ENCODE data around the gene EIF2D. TPM values are rescaled to one million over a fixed set of nuclear protein-coding genes. Genes with fewer than 3 reads are reported as not detected.

Gene EIF2D
- polyA plus RNA-seq, 2 of the 4 experiments (the other 2 are of a cell fraction): 31.8 to 63.2 TPM

- H3K4me2 ChIP-seq: no peak overlapping the region
- ChIA-PET CTCF (interaction anchor here (0.9 to 19.9 kb wide), 7 partner anchors 13 to 182 kb away, joined by 3 to 452 read pairs (median 4); partner anchors contain the start of genes DYRK3 and EIF2D), POLR2A (interaction anchor here (0.7 kb wide), 1 partner anchor 26 kb away, joined by 4 read pairs; the partner anchor contains the start of gene DYRK3)
- WGBS (ENCODE audit: missing lambda C conversion rate): 71% methylated on average over 11 of the region's 11 CpGs
- DNase-seq (ENCODE audit: low read depth in 1 of 2, low spot score in 1 of 2) (no peak), ATAC-seq (no peak), FAIRE-seq (no peak)
- H3K9me3 ChIP-seq: no peaks in the 10 kb centered on the region
- no peak overlapping the region for H3K4me3 ChIP-seq
- TF ChIP-seq REST (IDR thresholded peaks at IDR 0.05): no peak
- no peak for TF ChIP-seq CEBPB (IDR thresholded peaks at IDR 0.05)
- no peak for TF ChIP-seq RCOR1 (IDR thresholded peaks at IDR 0.05; ENCODE audit: low read depth, low read length)
- no peak for TF ChIP-seq HOXA7 (CRISPR knock-in tag; IDR thresholded peaks at IDR 0.05)
- no peak for TF ChIP-seq HEYL (CRISPR knock-in tag; IDR thresholded peaks at IDR 0.05)
- TF ChIP-seq ZFP36 (IDR thresholded peaks at IDR 0.05; ENCODE audit: borderline replicate concordance, partially characterized antibody): no peak
- no peak for TF ChIP-seq ELK1 (IDR thresholded peaks at IDR 0.05; ENCODE audit: low read depth, low read length)
- TF ChIP-seq CBX8 (IDR thresholded peaks at IDR 0.05): no peak
- no peak for TF ChIP-seq CBX2 (IDR thresholded peaks at IDR 0.05; ENCODE audit: borderline replicate concordance, low read depth)
- TF ChIP-seq RAD21 (conservative IDR thresholded peaks at IDR 0.05 in 1 of 2, IDR thresholded peaks at IDR 0.05 in 1 of 2): no peak
- TF ChIP-seq MYC (IDR thresholded peaks at IDR 0.05; ENCODE audit: borderline replicate concordance, low read length): no peak
- no peak for TF ChIP-seq HDAC2 (IDR thresholded peaks at IDR 0.05)
- TF ChIP-seq TFCP2L1 (CRISPR knock-in tag; IDR thresholded peaks at IDR 0.05): no peak
- no peak for TF ChIP-seq RARB (CRISPR knock-in tag; IDR thresholded peaks at IDR 0.05)
- no peak for TF ChIP-seq EP300 (IDR thresholded peaks at IDR 0.05)
- no peak overlapping the region for H3K27ac ChIP-seq
- peaks cover 7% of the 10 kb centered on the region; the same call in 1 of the 3 replicates for H3K4me1 ChIP-seq
These were observed 49.0 kb upstream of the EIF2D start for GRCh38 chr1:206661161-206661820.

- DNase-seq (ENCODE audit: low read depth in 1 of 2, low spot score in 1 of 2): no peak
- Histone ChIP-seq H3K4me2 (no peak overlapping the region), H3K9me3 (no peaks in the 10 kb centered on the region), H3K4me1 (peaks cover 7% of the 10 kb centered on the region; the same call in 1 of the 3 replicates), H3K27ac (no peak overlapping the region), H3K4me3 (no peak overlapping the region)
- CTCF ChIA-PET: interaction anchor here (0.8 to 19.9 kb wide), 12 partner anchors 12 to 322 kb away, joined by 3 to 452 read pairs (median 6); partner anchors contain the start of genes DYRK3 and EIF2D
- FAIRE-seq: no peak
- TF ChIP-seq TP53 (CRISPR knock-in tag; IDR thresholded peaks at IDR 0.05): no peak
- TF ChIP-seq HES2 (IDR thresholded peaks at IDR 0.05): no peak
- TF ChIP-seq NPAS2 (CRISPR knock-in tag; IDR thresholded peaks at IDR 0.05; ENCODE audit: borderline replicate concordance): no peak
- no peak for TF ChIP-seq ZNF302 (CRISPR knock-in tag; IDR thresholded peaks at IDR 0.05)
- TF ChIP-seq CTCF (IDR thresholded peaks at IDR 0.05): no peak
- TF ChIP-seq USF2 (IDR thresholded peaks at IDR 0.05): no peak
- TF ChIP-seq MYC (IDR thresholded peaks at IDR 0.05; ENCODE audit: borderline replicate concordance, low read length): no peak
- no peak for TF ChIP-seq PHF8 (IDR thresholded peaks at IDR 0.05; ENCODE audit: borderline replicate concordance, low read depth)
- TF ChIP-seq MAX (IDR thresholded peaks at IDR 0.05): no peak
- TF ChIP-seq E2F6 (IDR thresholded peaks at IDR 0.05; ENCODE audit: borderline replicate concordance, low read depth): no peak
- no peak for TF ChIP-seq ELK1 (IDR thresholded peaks at IDR 0.05; ENCODE audit: low read depth, low read length)
- ATAC-seq: no peak
- 84% methylated on average over 4 of the region's 4 CpGs for WGBS (ENCODE audit: missing lambda C conversion rate)
- POLR2A ChIA-PET: no interaction called here
These were observed 47.9 kb upstream of the EIF2D start for GRCh38 chr1:206660136-206660535.
